Muscle of back (tissue), 11 donors: ENCODE data around the gene ARSG. TPM values are rescaled to one million over a fixed set of nuclear protein-coding genes. Genes with fewer than 3 reads are reported as not detected.
"Not testable (repeated sequence)": the region's sequence is repeated elsewhere in the genome, so short reads cannot be mapped to it uniquely, and the experiment has no call there.

ENCODE experiments used
- DNase-seq, 3 donors: peaks; one replicate each; pipeline versions ENCODE4 v3.0.0 to v3.0.0-alpha.2; 2013
- polyA plus RNA-seq, 10 donors: library from polyadenylated mRNA; unstranded; fragments of 120-200 nt; gene quantifications; one replicate each; pipeline ENCODE4 v1.2.1, GENCODE V29; 2013; ENCODE audit not compliant: insufficient read length in 10 of 10

ARSG gene
- polyA plus RNA-seq, 10 donors, result 2.2 to 4.3 (median 3.1) TPM

DNA sequence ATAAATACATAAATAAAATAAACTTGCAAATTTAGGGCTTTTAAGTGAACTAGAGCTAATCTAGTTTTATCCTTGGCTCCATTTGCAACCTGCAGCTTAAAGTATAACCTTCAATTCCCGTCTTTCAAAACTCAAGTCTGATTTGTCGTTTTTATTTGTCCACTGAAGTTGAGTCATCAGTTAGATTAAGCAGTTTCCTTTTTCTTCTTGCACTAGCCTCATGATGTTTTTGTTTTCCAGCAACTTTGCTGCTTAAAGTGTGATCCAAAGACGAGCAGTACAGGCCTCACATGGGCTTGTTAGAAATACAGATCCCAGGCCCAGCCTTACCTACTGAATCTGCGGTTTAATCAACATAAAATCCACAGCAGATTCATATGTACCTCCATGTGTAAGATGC, 13.8 kb downstream of the ARSG start:
- no peak for DNase-seq

DNA sequence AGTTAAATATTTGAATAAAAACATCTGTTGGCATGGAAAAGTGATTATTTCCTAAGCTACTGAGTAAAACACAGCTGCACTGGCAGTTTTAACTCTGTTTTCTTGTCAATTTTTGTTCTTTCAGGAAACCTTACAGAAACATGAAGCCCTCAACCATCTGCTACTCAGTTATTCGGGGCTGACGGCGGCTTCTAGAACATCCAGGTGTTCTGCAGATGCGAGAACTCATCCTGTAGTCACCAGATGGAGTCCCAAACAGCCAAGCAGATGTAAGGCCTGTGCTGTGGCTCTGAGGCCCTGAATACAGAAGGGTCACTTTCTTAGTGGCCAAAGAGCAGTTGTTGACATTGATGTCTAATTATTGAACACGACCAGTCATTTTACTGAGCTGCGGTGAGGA, 15.5 kb downstream of the ARSG start:
- no peak for DNase-seq

DNA sequence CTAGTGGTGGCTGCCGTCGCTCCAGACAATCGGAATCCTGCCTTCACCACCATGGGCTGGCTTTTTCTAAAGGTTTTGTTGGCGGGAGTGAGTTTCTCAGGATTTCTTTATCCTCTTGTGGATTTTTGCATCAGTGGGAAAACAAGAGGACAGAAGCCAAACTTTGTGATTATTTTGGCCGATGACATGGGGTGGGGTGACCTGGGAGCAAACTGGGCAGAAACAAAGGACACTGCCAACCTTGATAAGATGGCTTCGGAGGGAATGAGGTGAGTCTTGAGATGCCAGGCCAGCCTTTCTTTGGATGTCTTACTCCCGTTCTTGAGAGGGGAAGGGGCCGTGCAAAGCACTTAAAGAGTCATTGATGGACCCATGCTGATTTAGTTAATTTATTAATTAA, 16.1 kb downstream of the ARSG start:
- DNase-seq, result no peak

DNA sequence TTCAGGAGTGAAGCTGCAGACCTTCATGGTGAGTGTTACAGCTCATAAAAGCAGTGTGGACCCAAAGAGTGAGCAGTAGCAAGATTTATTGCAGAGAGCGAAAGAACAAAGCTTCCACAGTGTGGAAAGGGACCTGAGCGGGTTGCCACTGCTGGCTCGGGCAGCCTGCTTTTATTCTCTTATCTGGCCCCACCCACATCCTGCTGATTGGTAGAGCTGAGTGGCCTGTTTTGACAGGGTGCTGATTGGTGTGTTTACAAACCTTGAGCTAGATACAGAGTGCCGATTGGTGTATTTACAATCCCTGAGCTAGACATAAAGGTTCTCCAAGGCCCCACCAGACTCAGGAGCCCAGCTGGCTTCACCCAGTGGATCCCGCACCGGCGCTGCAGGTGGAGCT, 17.2 kb downstream of the ARSG start:
- not testable (repeated sequence) for DNase-seq

DNA sequence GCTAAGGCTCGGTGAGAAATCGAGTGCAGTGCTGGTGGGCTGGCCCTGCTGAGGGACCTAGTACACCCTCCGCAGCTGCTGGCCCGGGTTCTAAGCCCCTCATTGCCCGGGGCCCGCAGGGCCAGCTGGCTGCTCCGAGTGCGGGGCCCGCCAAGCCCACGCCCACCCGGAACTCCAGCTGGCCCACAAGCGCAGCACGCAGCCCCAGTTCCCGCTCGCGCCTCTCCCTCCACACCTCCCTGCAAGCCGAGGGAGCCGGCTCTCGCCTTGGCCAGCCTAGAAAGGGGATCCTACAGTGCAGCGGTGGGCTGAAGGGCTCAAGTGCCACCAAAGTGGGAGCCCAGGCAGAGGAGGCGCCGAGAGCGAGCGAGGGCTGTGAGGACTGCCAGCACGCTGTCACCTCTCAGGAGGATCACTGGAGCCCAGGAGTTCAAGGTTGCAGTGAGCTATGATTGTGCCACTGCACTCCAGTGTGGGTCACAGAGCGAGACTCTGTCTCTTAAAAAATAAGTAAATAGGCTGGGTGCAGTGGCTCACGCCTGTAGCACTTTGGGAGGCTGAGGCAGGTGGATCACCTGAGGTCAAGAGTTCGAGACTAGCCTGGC, 17.9 kb downstream of the ARSG start:
- not testable (repeated sequence) for DNase-seq

DNA sequence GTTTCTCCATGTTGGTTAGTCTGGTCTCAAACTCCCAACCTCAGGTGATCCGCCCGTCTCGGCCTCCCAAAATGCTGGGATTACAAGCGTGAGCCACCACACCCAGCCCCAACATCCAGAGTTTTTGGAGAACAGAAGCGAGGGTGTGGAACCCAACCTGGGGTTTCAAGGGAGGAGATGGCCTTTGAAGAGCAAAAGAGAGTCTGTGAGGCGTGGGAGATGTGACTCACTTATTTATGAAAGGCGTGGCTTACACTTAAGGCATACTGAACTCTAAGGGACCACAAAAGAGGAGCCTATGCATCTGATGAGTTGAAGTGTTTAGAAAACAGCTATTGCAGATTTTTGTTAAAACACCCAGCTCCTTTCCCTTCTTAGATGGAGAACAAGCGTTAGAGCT, 18.9 kb downstream of the ARSG start:
- no peak for DNase-seq

DNA sequence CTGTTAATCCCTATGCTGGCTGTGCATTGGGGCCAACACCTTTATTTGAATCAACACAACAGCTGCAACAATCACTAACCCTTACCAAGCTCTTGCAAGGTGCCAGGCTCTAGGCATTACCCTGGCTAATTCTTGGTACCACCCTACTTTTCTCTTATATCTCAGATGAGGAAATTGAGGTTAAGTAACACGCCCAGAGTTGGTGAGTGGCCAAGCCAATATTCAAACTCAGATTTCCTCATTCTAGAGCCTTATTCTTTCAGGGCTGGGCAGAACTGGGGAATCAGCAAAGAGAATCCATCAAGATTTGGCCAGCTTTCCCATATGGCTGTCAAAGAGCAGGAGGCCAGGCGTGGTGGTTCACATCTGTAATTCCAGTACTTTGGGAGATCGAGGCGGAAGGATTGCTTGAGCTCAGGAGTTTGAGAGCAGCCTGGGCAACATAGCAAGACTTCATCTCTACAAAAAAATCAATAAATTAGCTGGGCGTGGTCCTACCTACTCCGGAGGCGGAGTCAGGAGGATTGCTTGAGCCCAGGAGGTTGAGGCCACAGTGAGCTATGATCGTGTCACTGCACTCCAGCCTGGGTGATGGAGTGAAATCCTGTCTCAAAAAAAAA, 23.7 kb downstream of the ARSG start:
- no peak for DNase-seq

DNA sequence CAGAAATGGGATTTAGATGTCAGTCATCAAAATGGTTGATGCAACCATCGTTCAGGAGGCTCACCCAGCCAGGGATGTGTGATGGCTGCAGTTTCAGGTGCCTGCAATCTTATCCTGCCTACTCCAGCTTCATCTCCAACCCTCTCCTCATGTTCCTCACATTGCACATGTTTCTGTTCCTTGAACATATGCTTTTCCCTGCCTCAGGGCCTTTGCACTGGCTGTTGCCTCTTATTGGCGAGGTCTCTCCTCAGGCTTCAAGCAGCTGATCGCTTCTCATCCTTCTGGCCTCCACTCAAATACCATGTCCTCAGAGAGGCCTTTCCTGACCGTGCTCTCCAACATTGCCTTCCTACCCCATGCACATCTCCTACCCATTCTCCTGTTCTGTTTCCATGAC, 24.6 kb downstream of the ARSG start:
- DNase-seq, result no peak

DNA sequence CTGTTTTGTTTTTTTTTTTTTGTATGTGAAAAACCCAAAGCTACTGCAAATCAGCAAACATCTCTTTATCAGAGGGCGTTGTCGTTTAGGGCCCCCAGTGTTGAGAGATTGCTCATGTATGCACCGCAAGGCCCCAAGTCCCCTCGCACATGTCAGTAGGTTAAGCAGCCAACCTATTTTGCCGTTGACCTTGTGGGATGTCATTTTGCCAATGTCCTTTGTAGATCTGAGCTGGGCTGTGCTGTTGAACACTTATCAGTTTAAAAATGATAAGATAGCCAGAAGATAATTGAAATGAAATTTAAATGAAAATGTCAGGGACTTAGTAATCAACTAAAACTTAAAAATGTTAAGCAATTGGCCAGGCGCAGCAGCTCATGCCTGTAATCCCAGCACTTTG, 26.2 kb downstream of the ARSG start:
- no peak for DNase-seq

DNA sequence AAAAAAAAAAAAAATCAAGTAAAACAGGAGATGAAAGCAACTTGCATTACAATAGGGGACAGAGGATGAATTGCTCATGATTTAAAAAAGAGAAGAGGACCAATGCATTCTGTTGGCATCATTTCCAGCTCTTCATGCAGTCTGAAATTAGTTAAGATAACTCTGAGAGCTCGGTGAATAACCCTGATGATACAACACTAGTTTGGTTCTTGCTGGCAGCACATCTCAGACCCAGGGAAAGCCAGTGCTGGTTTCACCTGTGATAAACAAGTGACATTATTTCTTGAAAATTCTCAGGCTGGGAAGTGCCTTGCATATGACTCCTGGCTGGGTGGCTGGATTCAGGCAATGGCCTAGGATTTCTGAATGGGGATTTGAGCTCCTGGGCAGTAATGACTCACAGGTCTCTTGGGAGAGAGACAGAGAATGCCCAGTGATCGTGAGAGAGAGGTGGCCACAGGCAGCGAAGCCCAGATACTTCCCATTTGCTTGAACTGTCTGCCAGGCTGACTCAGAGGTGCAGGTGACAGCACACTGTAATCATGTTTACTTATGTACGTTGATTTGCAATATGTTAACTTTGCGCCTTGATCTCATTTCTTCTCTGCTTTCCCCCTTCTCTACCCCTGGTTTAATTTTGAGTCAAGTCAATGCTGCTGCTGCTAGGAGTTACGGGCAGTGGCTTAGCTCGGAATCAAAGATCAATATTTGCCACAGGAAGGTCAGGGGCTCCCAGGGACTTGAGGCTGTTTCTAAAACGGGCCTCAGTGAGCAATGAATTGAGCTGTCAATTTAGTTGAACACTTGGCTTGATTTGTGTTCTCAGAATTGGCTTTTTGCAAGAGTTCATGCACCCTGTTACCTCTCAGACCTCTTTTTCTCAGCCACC, 27.1 kb downstream of the ARSG start:
- no peak for DNase-seq

DNA sequence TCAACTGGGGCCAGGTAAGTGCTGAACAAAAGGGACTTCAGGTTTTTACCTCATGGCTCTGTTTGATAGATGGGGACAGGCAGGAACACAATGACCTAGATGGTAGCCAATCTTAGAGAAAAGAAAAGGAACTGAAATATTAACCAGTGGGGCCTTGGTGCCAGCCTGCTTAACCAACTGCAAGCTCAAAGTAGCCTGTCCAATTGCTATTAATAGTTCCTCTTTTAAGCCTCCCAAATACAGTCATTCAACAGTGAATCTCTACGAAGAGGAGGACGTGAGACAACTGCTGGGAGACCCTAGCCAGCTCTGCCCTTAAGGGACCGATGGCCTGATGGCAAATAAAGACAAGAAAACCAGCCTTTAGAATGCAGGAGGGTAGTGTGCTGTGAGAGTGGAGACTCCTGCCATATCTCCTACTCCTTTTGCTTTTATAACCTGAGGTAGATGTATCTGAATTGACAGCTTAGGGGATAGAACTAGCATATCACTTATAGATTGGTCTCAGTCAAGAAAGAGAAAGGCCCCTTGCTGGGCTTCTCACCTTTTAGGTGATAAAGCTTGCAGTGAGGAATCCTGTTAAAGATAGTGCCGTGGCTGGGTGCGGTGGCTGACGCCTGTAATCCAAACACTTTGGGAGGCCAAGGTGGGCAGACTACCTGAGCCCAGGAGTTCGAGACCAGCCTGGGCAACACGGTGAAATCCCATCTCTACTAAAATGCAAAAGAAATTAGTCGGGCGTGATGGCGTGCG, 28.3 kb downstream of the ARSG start:
- no peak for DNase-seq

DNA sequence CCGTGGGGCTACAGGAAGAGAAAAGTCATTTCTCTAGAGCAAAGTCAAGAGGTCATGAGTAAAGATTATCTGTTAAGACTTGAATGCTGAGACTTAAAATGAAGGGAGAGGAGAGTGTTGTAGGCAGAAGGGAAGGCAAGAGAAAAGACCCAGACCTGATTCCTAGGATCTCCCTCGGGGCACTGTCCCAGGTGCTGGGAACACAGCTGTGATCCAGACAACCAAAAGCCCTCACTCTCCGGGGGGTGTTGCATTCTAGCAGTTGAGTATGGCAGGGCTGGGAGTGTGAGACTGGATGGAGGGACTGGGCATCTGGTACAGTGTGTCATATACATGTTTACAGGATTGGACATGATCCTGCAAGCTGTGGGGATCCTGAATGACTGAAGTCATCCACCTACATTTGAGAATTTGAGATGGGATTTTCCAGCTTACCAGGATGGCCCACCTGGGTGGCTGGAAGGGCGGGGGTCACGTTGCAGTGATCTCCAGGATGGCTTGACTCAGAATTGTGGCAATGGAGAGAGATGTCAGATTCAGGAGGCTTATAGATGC, 29.1 kb downstream of the ARSG start:
- DNase-seq, result no peak

DNA sequence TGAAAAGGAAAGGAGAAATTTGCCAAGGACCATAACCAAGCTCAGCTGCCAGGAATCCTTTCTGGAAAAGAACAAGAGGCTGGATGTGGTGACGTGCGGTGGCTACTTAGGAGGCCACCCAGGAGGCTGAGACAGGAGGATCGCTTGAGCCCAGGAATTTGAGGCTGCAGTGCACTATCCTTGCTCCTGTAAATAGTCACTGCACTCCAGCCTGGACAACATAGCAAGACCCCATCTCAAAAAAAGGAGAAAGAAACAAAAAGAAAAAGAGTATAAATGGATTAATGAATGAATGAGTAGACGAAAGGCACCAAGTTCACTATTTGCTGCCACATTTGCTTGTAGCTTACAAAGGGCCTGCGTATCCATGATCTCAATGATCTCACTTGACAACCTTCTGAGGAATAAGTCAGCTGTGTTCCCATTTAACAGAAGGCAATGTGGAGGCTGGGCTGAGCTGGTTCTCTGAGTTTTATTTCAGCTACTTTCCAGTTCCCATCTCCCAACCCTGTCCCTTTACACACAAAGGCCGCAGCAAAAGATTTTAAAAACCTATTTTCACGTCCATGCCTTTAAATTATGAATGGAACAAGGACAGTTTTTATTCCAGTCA, 29.8 kb downstream of the ARSG start:
- no peak for DNase-seq

DNA sequence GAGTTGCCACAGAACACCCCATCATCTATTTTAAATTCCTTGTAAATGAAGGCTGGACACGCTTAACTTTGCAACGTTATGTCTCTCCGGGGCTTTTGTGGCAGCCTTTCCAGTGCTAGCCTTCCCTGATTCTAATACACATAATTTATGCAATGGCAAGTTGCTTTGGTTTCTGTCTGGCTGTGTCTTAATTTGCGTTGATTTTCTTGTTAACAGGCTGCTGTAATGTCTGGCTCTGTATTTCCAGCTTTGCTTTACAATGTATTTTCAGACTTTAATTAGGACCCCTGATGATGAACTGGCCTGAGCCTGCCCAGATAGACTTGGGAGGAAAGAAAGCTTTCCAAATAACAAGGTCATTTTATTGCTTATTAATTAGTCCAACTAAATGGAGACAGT, 30.3 kb downstream of the ARSG start:
- DNase-seq, result no peak

DNA sequence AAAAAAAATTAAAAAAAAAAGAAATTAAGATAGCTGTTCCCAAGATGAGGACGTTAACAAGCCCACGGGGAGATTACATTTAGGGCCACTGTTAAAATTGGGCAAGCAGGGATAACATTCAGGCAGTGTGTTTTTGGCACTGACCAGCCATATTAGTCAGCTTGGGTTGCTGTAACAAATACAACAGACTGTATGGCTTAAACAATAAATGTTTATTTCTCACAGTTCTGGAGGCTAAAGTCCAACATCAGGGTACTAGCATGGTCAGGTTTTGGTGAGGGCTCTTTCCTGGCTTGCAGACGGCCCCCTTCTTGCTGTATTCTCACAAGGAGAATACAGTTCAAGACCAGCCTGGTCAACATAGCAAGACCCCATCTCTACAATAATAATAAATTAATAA, 31.3 kb downstream of the ARSG start:
- DNase-seq, result no peak

DNA sequence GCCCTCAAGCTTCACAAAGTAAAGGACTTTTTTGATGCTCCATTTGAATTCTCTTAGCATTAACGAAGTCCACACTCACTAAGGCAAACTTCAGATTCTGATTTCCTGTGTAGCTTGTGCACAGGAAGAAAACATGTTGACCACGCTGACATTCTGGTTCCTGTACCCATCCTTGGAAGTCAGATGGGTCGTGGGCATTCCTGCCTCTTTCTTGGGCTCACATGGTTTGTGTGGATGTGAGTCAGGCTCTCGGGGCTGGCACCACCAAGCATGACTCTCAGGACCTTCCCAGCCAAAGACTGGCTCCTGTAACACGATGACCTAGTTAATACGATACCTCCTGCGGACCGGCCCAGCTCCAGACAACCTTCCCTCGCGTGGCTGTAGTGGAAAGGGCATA, 32.8 kb downstream of the ARSG start:
- no peak for DNase-seq

DNA sequence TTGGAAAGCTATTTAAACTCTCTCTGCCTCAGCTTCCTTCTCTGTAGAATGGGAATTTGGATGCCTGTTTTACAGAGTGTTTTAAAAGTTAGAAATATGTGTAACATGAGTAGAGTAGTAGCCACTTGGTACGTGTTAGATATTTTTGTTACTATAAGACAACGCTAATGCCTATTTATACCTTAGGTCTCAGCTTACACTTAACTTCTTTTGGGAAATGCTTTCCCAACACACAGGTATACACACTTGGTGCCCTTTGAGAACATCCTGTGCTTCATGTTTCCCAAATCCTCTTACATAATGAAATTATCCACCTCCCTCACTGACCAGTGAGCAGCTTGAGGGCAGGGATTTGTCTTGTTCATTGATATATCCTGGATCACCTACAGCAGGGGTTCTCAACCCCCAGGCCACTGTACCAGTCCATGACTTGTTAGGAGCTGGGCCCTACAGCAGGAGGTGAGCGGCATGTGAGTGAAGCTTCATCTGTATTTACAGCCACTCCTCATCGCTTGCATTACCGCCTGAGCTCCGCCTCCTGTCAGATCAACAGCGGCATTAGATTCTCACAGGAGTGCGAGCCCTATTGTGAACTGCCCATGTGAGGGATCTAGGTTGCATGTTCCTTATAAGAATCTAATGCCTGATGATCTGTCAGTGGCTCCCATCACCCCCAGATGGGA, 33.5 kb downstream of the ARSG start:
- no peak for DNase-seq

DNA sequence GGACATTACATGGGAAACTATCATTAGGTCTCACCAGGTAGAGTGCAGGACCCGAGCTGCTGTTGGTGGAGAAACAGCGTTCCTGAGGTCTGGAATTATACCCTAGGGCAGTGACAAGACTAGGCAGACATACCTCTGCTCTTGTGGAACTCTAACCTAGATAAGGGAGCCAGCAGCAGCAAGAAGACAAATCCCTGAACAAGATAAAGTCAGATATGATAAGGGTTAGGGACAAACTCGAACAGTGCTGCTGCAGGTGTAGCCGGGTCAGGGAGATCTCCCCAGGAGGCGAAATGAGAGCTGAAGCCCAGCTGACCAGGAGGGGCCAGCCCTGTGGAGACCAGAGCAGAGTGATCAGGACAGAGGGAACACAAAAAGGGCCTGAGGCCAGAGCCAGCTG, 34.7 kb downstream of the ARSG start:
- DNase-seq, result no peak

DNA sequence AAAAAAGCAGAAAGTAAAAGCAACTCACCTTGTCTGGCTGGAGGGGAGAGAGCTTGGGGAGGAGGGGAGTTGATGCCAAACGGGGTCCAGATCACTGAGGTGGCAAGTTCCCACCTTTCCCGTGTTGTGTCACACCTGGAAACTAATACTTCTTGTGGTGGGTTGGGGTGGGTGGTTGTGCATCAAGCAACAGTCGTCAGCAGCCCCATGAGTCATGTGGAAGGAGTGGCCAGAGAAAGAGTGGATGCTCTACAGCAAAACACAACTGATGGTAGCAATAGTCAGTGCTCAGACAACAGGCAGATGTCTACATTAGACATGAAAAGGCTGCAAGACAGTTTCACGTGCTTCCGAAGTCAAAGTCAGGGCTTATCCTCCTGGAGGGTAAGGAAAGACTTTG, 35.4 kb downstream of the ARSG start:
- no peak for DNase-seq

DNA sequence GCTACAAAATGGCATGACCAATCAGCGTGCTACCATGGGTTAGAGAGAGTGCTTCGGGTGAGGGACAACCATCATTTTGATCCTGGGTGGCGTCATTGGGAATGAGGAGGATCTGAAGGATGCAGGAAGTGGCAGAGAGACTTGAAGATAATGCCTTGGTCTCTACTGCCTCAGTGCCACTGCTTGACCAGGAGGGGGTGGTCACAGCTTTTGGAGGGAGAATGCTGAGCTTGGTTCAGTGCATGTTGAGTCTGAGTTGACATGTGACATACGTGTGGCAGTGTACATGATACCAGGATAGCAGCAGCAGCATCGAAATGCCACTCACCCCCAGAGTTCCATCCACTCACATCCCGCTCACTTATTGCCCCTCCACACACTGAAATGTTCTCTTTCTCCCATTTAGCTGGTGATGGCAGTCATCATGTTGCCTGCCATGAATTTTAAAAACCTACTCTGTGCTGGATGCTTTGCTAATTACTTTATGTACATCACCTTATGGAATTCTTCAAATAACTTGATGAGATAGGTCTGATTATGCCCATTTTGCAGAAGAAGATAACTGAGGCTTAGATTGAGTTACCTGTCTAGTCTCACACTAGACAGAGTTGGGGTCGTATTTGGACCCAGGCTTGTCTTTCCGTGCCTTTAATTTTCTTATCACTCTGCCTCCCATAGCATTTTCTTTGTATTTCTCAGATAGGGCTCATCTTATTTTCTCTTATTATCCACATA, 36.7 kb downstream of the ARSG start:
- DNase-seq, result no peak
